Cardiac muscle cell (in vitro differentiated cells and primary cell): ENCODE data around the gene TMEM18. TPM values are rescaled to one million over a fixed set of nuclear protein-coding genes. Genes with fewer than 3 reads are reported as not detected.

Experiments used
- DNase-seq, 2 donors: peaks; one replicate each; pipeline versions ENCODE4 v3.0.0 to v3.0.0-alpha.2; 2010 to 2017; ENCODE audit warnings: low read depth in 1 of 2, low spot score in 1 of 2
- H3K27ac ChIP-seq: fragments of 200-600 bp; sonication (generic); 2 replicates; pipeline ENCODE4 v1.5.1; 2016
- H3K27me3 ChIP-seq: fragments of 200-600 bp; sonication (generic); 2 replicates; pipeline ENCODE4 v1.6.0; 2016; ENCODE audit warnings: control low read depth
- H3K36me3 ChIP-seq: fragments of 200-600 bp; sonication (generic); 2 replicates; pipeline ENCODE4 v1.5.1; 2016; ENCODE audit warnings: control low read depth
- H3K4me1 ChIP-seq: fragments of 200-600 bp; sonication (generic); 2 replicates; pipeline ENCODE4 v1.8.1; 2017; ENCODE audit warnings: low read depth, mild to moderate bottlenecking, mixed run types
- H3K4me3 ChIP-seq: fragments of 200-600 bp; sonication (generic); 2 replicates; pipeline ENCODE4 v1.5.1; 2016; ENCODE audit warnings: mild to moderate bottlenecking
- H3K9me3 ChIP-seq: fragments of 200-600 bp; sonication (generic); 2 replicates; pipeline ENCODE4 v1.5.1; 2017; ENCODE audit warnings: low read depth, mild to moderate bottlenecking, control low read depth
- CTCF ChIP-seq: IDR thresholded peaks from 2 replicates; pipeline ENCODE4 v1.5.1; 2012; ENCODE audit warnings: low read depth, mild to moderate bottlenecking, low read length
- polyA plus RNA-seq: library from polyadenylated mRNA; unstranded; fragments of >200 nt; fragmentation: Nextera tagmentation; extraction: Ambion mirVana; gene quantifications from 2 replicates; pipeline ENCODE4 v1.2.1, GENCODE V29; 2016
- total RNA-seq: library from RNA; depleted of rRNA; stranded (reverse); fragments of >200 nt; gene quantifications from 2 replicates; pipeline ENCODE4 v1.2.3, GENCODE V29; 2016

Gene TMEM18
- total and polyA plus RNA-seq, 2 experiments from 2014 or later = 38.3 to 42.1 TPM

- DNase-seq = peak in 1 of 2 donors; percentile 76
- Histone ChIP-seq H3K36me3 (peaks cover 27% of the 10 kb centered on the region), H3K4me3 (no peak overlapping the region), H3K27me3 (no peaks in the 10 kb centered on the region), H3K27ac (no peak overlapping the region), H3K9me3 (no peaks in the 10 kb centered on the region), H3K4me1 (no peaks in the 10 kb centered on the region)
- peak; percentile 68 for TF ChIP-seq CTCF
These were observed 9.7 kb downstream of the TMEM18 start for GRCh38 chr2:667332-667999.

GRCh38 chr2:666441-666840 is 10.8 kb downstream of the TMEM18 start:
- H3K4me1 ChIP-seq = no peaks in the 10 kb centered on the region
- no peaks in the 10 kb centered on the region for H3K9me3 ChIP-seq
- H3K36me3 ChIP-seq = peaks cover 23% of the 10 kb centered on the region
- no peak for DNase-seq
- no peak for TF ChIP-seq CTCF
- H3K27ac ChIP-seq = no peak overlapping the region
- H3K4me3 ChIP-seq = no peak overlapping the region
- H3K27me3 ChIP-seq = no peaks in the 10 kb centered on the region

- Histone ChIP-seq H3K4me3 (no peak overlapping the region), H3K36me3 (peaks cover 23% of the 10 kb centered on the region), H3K27ac (no peak overlapping the region), H3K4me1 (no peaks in the 10 kb centered on the region), H3K27me3 (no peaks in the 10 kb centered on the region), H3K9me3 (no peaks in the 10 kb centered on the region)
- no peak for DNase-seq
- TF ChIP-seq CTCF = no peak
These were observed 11.7 kb downstream of the TMEM18 start for GRCh38 chr2:665340-666073.

GRCh38 chr2:664063-664462 is 13.1 kb downstream of the TMEM18 start:
- H3K9me3 ChIP-seq = no peaks in the 10 kb centered on the region
- TF ChIP-seq CTCF = no peak
- H3K36me3 ChIP-seq = peaks cover 17% of the 10 kb centered on the region
- DNase-seq = no peak
- H3K27me3 ChIP-seq = no peaks in the 10 kb centered on the region
- H3K4me1 ChIP-seq = no peaks in the 10 kb centered on the region
- H3K27ac ChIP-seq = no peak overlapping the region
- H3K4me3 ChIP-seq = no peak overlapping the region

- Histone ChIP-seq H3K27ac (no peak overlapping the region), H3K9me3 (no peaks in the 10 kb centered on the region), H3K27me3 (no peaks in the 10 kb centered on the region), H3K36me3 (peaks cover 9% of the 10 kb centered on the region), H3K4me1 (no peaks in the 10 kb centered on the region), H3K4me3 (no peak overlapping the region)
- TF ChIP-seq CTCF = no peak
- no peak for DNase-seq
These were observed 14.0 kb downstream of the TMEM18 start for GRCh38 chr2:663221-663620.
